Fibroblast of lung (primary cell): ENCODE data around the gene ZNF511.

Source experiments
- EZH2 ChIP-seq: IDR thresholded peaks from 2 replicates; pipeline ENCODE4 v1.5.1; 2012; ENCODE audit warnings: low read length, control low read depth, mild to moderate bottlenecking; ENCODE audit errors: missing control alignments
- TF ChIP-seq, protein P1 (sequence below), 2 donors: IDR thresholded peaks in 1 of 2; conservative IDR thresholded peaks in 1 of 2; 1 replicate in 1 of 2; 2 replicates in 1 of 2; pipeline ENCODE4 v1.5.1; 2011 to 2012; ENCODE audit warnings: low read length in 2 of 2, control low read depth in 1 of 2, inconsistent platforms in 1 of 2, low read depth in 1 of 2, mild to moderate bottlenecking in 1 of 2

DNA sequence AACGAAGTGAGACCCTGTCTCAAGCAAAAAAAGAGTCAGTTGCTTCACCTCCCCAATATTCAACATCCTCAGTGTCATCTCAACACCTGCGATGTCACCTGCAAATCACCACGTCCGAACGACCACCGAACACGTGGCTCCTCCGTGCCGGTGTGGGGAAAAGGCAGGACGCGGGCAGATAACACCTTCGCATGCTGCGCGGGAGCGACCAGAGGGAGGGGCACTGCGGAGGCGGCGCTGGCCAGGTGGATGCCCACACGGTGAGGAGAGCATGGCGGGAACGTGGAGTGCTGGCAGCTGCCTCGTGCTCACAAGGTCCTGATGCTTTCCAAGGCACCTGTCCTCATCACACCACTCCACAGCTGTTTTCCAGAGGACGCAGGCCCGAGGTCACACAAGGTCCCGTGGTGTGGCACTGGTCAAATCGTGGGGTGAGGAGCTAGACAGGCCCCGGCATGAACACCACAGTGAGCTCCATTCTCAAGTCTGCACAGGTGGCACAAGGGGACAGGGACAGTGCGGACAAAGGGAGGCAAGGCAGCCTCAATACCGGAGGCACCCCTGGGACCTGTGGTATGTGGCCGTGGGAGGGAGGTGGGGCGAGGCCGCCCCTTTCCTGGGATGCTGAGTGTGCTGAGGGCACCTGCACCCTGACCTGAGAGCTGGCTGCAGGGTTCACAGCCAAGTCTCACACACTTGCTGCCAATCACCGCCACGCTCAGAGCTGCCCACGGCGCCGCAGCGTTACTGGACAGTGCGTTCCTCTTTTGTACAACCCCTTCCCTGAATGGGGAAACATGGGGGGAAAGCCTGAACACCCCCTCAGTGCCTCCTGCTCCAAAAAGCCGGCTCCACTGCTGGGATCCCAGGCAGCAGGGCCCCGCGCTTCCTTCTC is 13.0 kb upstream of the ZNF511 start:
- TF ChIP-seq, protein P1, sequence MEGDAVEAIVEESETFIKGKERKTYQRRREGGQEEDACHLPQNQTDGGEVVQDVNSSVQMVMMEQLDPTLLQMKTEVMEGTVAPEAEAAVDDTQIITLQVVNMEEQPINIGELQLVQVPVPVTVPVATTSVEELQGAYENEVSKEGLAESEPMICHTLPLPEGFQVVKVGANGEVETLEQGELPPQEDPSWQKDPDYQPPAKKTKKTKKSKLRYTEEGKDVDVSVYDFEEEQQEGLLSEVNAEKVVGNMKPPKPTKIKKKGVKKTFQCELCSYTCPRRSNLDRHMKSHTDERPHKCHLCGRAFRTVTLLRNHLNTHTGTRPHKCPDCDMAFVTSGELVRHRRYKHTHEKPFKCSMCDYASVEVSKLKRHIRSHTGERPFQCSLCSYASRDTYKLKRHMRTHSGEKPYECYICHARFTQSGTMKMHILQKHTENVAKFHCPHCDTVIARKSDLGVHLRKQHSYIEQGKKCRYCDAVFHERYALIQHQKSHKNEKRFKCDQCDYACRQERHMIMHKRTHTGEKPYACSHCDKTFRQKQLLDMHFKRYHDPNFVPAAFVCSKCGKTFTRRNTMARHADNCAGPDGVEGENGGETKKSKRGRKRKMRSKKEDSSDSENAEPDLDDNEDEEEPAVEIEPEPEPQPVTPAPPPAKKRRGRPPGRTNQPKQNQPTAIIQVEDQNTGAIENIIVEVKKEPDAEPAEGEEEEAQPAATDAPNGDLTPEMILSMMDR (conservative IDR thresholded peaks at IDR 0.05 in 1 of 2, IDR thresholded peaks at IDR 0.05 in 1 of 2; ENCODE audit: low read depth in 1 of 2, low read length in 2 of 2) = no peak
- no peak for TF ChIP-seq EZH2
